ENCODE data around the gene FKBP6.
"Not testable (repeated sequence)": the region's sequence is repeated elsewhere in the genome, so short reads cannot be mapped to it uniquely, and the experiment has no call there.

Gene FKBP6

GRCh38 chr7:73395538-73396503 is 67.9 kb downstream of the FKBP6 start:
- no peak for DNase-seq (ENCODE audit: low read depth)

GRCh38 chr7:73397521-73398281 is 69.7 kb downstream of the FKBP6 start:
- DNase-seq (ENCODE audit: low read depth) = no peak

GRCh38 chr7:73399185-73400050 is 71.5 kb downstream of the FKBP6 start:
- peak; percentile 55 for DNase-seq (ENCODE audit: low read depth)

GRCh38 chr7:73404860-73405259 is 76.9 kb downstream of the FKBP6 start:
- DNase-seq (ENCODE audit: low read depth) = not testable (repeated sequence)

All from stimulated activated CD4-positive, alpha-beta T cell treated with anti-CD3 and anti-CD28 coated beads, Interleukin-2, amount 100 ng/mL, for 4 hours (primary cell).